KOPT-K1 (cell line): Measurements from ENCODE around the gene RIMKLB.

ENCODE experiments used
- H3K27ac ChIP-seq: fragments of 200-600 bp; sonication (generic); 2 replicates; pipeline ENCODE4 v1.5.1; 2016; ENCODE audit warnings: antibody characterized with exemption, mild to moderate bottlenecking, low read depth, low read length; ENCODE audit not compliant: poor library complexity, severe bottlenecking
- H3K36me3 ChIP-seq: fragments of 200-600 bp; sonication (generic); 2 replicates; pipeline ENCODE4 v1.5.1; 2017; ENCODE audit warnings: antibody characterized with exemption, mild to moderate bottlenecking, low read length, moderate library complexity; ENCODE audit not compliant: insufficient read depth
- H3K9me3 ChIP-seq: fragments of 200-600 bp; sonication (generic); 2 replicates; pipeline ENCODE4 v1.5.1; 2017; ENCODE audit warnings: antibody characterized with exemption, low read length, mild to moderate bottlenecking; ENCODE audit not compliant: insufficient read depth, poor library complexity, severe bottlenecking

Gene RIMKLB, protein sequence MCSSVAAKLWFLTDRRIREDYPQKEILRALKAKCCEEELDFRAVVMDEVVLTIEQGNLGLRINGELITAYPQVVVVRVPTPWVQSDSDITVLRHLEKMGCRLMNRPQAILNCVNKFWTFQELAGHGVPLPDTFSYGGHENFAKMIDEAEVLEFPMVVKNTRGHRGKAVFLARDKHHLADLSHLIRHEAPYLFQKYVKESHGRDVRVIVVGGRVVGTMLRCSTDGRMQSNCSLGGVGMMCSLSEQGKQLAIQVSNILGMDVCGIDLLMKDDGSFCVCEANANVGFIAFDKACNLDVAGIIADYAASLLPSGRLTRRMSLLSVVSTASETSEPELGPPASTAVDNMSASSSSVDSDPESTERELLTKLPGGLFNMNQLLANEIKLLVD

DNA sequence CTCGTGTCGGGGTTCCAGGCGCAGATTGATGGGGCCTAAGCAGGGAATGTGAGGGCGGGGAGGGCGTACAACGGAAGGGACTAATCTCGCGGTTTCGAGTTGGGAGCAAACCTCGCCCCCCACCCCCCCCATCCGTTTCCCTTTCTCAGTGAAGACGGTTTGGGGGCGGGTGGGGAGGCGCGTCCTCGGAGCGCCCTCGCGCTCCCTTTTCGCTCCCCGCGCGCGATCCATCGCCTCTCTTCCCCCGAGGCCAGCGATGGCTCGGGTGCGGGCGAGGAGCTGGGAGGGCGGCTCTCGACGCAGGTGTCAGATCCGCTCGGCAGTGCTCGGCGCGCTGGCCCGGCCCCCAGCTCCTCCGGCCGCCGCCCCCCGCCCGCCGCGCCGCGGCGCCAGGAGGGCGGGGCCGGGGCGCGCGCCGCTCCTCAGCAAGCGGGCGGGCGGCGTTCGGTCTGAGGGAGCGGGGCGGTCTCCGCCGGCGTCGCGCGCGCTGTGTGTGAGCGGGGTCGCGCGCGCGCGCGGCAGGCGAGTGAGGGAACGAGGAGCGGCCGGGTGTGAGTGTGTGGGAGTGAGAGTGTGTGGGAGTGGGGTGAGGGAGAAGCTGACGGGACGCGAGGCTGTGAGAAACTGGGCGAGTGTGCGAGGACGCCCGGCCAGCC is at the start of gene RIMKLB:
TSS of gene RIMKLB (plus strand) at position 516 of the 656 bp plus-strand sequence. CDS start 15,876 bp downstream, outside the sequence.
- H3K9me3 ChIP-seq: no peaks in the 10 kb centered on the region
- no peaks in the 10 kb centered on the region for H3K36me3 ChIP-seq
- H3K27ac ChIP-seq: peak within 1 kb of the TSS; percentile 58

DNA sequence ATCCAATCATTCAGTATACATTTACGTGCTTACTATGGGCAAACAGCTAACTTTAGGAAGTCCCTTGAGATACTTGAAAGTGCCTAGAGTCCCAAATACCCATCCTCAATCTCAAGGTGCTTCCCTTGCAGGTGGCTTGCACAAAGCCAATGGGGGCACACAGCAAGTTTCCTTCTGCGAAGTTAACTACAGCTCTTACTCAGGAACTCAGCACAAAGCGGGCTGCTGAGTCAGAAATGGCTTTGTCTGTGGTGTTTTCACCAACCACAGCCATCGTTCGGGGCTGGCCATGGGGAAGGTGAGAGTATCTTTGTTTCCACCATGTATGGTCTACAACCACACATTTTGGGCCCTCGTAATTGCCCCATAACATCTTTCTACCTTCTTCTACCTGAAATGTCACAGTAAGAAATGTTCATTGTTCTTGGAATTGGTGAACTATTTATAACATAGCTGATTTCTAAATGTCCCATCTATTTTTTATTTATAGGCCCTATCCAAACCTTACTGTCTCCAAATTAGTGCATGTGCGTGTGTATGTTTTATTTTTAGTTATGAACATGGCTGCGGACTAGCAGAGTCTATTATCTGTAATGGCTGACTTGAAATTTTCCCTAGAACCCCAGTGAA is 49.1 kb upstream of the RIMKLB start:
- Histone ChIP-seq H3K36me3 (no peaks in the 10 kb centered on the region), H3K9me3 (no peaks in the 10 kb centered on the region), H3K27ac (no peak overlapping the region)

DNA sequence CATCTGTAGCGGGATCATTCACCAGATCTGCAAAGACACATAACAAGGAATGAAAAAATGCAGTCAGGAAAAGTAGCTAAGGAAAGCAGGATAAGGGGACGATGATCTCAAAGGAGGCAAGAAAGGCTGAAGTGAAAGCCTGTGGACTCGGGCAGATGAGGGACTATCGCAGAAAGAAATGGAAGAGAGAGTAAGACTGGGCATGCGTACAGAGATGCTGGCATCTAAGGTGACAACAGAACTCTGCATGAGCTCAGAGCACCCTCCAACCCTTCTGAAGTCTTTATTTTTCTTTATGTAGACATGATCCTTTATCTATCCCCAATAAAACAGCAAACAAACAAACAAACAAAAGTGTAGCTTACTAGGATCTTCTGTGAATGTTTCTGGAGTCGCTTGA is 42.4 kb upstream of the RIMKLB start:
- no peaks in the 10 kb centered on the region for H3K9me3 ChIP-seq
- H3K36me3 ChIP-seq: no peaks in the 10 kb centered on the region
- H3K27ac ChIP-seq: no peak overlapping the region

DNA sequence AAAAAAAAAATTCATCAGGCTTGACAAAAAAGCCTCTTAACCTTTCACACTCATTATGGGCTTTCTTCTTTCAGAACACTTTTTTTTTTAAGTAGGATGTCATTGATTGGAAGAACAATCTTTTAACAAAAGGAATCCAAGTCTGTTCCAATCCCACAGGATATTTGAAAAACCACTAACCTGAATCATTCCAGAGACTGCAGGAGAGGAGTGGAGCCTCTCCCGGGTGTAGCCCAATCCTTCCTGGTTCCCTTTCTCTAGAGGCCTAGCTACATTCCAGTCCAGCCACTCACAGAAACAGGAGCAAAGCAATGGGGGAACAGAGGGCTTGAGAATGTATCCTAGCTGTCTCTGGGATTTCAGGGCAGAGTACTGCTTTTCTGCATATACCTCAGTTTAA is 39.4 kb upstream of the RIMKLB start:
- H3K27ac ChIP-seq: no peak overlapping the region
- no peaks in the 10 kb centered on the region for H3K9me3 ChIP-seq
- H3K36me3 ChIP-seq: no peaks in the 10 kb centered on the region

DNA sequence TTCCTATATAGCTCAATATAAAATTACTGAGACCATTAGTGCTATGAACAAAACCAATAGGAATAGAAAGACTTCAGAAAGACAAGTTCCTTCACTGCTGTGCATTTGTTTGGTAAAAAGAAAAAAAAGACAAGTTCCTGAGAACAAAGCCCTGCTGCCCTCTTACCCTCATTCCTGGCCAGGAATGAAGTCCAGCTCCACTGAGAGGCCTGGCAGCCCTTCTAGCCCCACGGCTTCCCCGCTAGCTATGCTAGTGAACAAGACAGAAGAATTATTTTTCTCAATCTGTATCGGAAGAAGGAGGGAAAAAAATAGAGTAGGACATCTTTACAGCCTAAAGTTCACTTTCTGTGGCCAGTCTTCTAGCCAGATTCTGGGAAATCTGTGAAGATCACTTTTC is 36.8 kb upstream of the RIMKLB start:
- no peaks in the 10 kb centered on the region for H3K9me3 ChIP-seq
- H3K27ac ChIP-seq: no peak overlapping the region
- no peaks in the 10 kb centered on the region for H3K36me3 ChIP-seq

GRCh38 chr12:8661751-8662150 is 36.0 kb upstream of the RIMKLB start:
- Histone ChIP-seq H3K27ac (no peak overlapping the region), H3K9me3 (no peaks in the 10 kb centered on the region), H3K36me3 (no peaks in the 10 kb centered on the region)

GRCh38 chr12:8662593-8662992 is 35.2 kb upstream of the RIMKLB start, which contains the start of gene MFAP5:
Gene MFAP5, minus strand, starts transcription at chr12:8662826. Its CDS starts 722 bp downstream, at chr12:8662104.
- Histone ChIP-seq H3K36me3 (no peaks in the 10 kb centered on the region), H3K27ac (no peak within 1 kb of the TSS), H3K9me3 (no peaks in the 10 kb centered on the region)

- H3K9me3 ChIP-seq: no peaks in the 10 kb centered on the region
- H3K36me3 ChIP-seq: no peaks in the 10 kb centered on the region
- no peak overlapping the region for H3K27ac ChIP-seq
Observed at GRCh38 chr12:8664228-8664913, 33.4 kb upstream of the RIMKLB start.

- Histone ChIP-seq H3K9me3 (no peaks in the 10 kb centered on the region), H3K27ac (no peak overlapping the region), H3K36me3 (no peaks in the 10 kb centered on the region)
Observed at GRCh38 chr12:8665759-8666158, 32.0 kb upstream of the RIMKLB start.

DNA sequence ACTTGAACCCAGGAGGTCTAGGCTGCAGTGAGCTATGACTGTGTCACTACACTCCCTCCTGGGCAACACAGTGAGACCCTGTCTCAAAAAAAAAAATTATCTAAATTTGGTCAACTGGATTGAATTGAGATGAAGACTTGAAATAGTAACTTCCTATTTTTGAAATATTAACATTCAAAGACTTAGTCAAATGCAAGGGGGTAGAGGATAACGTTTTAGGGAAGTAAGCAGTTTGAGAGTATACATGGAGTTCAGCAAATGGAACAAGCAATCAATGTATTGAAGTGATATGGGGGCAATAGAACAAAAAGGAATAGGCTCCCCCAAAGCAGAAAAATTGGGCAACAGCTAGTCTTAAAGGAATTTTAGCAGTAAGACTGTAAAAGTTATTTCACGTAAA is 30.5 kb upstream of the RIMKLB start:
- Histone ChIP-seq H3K27ac (no peak overlapping the region), H3K36me3 (no peaks in the 10 kb centered on the region)

DNA sequence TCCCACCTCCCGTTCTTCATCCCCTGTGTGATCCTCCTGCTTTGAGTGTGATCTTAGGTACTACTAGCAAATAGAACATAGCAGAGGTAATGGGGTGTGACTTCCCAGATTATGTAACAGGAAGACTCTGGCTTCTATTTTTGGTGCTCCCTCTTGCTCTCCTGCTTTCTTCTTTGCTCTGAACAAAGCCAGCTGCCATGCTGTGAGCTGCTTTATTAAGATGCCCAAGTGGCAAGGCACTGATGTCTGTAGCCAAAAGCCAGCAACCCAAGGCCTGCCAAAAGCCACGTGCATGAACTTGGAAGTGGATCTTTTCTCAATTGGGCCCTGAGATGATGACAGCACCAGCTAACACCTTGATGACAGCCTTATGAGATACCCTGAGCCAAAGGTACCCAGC is 29.4 kb upstream of the RIMKLB start:
- Histone ChIP-seq H3K36me3 (no peaks in the 10 kb centered on the region), H3K27ac (no peak overlapping the region), H3K9me3 (no peaks in the 10 kb centered on the region)

More for the DNA sequence above, 30.5 kb upstream of the RIMKLB start:
- H3K9me3 ChIP-seq: no peaks in the 10 kb centered on the region

- Histone ChIP-seq H3K36me3 (no peaks in the 10 kb centered on the region), H3K27ac (no peak overlapping the region)
Observed at GRCh38 chr12:8672381-8672780, 25.4 kb upstream of the RIMKLB start.

GRCh38 chr12:8675591-8676036 is 22.2 kb upstream of the RIMKLB start:
- Histone ChIP-seq H3K9me3 (no peaks in the 10 kb centered on the region), H3K27ac (no peak overlapping the region), H3K36me3 (no peaks in the 10 kb centered on the region)

More at GRCh38 chr12:8672381-8672780, 25.4 kb upstream of the RIMKLB start:
- no peaks in the 10 kb centered on the region for H3K9me3 ChIP-seq

DNA sequence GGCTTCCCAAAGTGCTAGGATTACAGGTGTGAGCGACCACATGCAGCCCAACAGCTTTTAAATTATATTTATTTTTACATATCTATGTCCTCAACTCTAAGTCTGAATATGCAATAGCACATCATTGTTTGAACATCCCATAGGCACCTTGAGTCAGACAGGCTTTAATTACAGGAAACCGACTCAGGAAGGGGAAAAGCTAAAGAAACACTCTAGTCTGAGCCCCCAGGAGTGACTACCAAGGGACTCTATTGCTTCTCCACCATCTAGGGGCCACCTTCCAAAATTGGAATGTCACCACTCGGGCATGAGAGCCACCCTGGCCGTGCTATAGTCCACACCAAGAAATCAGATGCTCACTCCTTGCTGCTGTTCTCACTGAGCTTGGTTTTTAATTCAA is 21.1 kb upstream of the RIMKLB start:
- H3K9me3 ChIP-seq: no peaks in the 10 kb centered on the region
- no peak overlapping the region for H3K27ac ChIP-seq
- no peaks in the 10 kb centered on the region for H3K36me3 ChIP-seq

GRCh38 chr12:8677362-8677761 is 20.4 kb upstream of the RIMKLB start:
- Histone ChIP-seq H3K9me3 (no peaks in the 10 kb centered on the region), H3K36me3 (no peaks in the 10 kb centered on the region), H3K27ac (no peak overlapping the region)
